Activated effector memory CD4-positive, alpha-beta T cell treated with anti-CD3 and anti-CD28 coated beads, Interleukin-2, amount 50 U/mL, for 16 hours (primary cell): Measurements from ENCODE around the gene LDLRAD4.

ENCODE experiments used
- DNase-seq: peaks from one replicate; pipeline ENCODE4 v3.0.0-alpha.2; 2020

Gene LDLRAD4

GRCh38 chr18:13289481-13290205, 71.1 kb downstream of the LDLRAD4 start:
- DNase-seq, result no peak

- peak; percentile 70 for DNase-seq
Observed at GRCh38 chr18:13290856-13291271, 72.3 kb downstream of the LDLRAD4 start.

GRCh38 chr18:13291299-13291698, 72.7 kb downstream of the LDLRAD4 start:
- DNase-seq, result no peak

GRCh38 chr18:13291745-13292447, 73.3 kb downstream of the LDLRAD4 start:
- DNase-seq, result no peak

GRCh38 chr18:13292736-13293135, 74.2 kb downstream of the LDLRAD4 start:
- DNase-seq, result no peak

GRCh38 chr18:13294309-13294708, 75.7 kb downstream of the LDLRAD4 start:
- DNase-seq, result no peak

- no peak for DNase-seq
Observed at GRCh38 chr18:13295894-13296293, 77.3 kb downstream of the LDLRAD4 start.

GRCh38 chr18:13296867-13297574, 78.5 kb downstream of the LDLRAD4 start:
- no peak for DNase-seq

GRCh38 chr18:13298262-13298661, 79.7 kb downstream of the LDLRAD4 start:
- DNase-seq, result no peak

- no peak for DNase-seq
Observed at GRCh38 chr18:13300029-13300428, 81.5 kb downstream of the LDLRAD4 start.

GRCh38 chr18:13300796-13301195, 82.2 kb downstream of the LDLRAD4 start:
- DNase-seq, result no peak

- no peak for DNase-seq
Observed at GRCh38 chr18:13302040-13302439, 83.5 kb downstream of the LDLRAD4 start.

GRCh38 chr18:13302457-13303225, 84.1 kb downstream of the LDLRAD4 start:
- DNase-seq, result no peak

- DNase-seq, result no peak
Observed at GRCh38 chr18:13303756-13304364, 85.3 kb downstream of the LDLRAD4 start.

GRCh38 chr18:13305301-13305700, 86.7 kb downstream of the LDLRAD4 start:
- no peak for DNase-seq

GRCh38 chr18:13306583-13306982, 88.0 kb downstream of the LDLRAD4 start:
- DNase-seq, result no peak

GRCh38 chr18:13308369-13308768, 89.8 kb downstream of the LDLRAD4 start:
- DNase-seq, result no peak

- no peak for DNase-seq
Observed at GRCh38 chr18:13309031-13309747, 90.6 kb downstream of the LDLRAD4 start.

GRCh38 chr18:13309748-13310670, 91.4 kb downstream of the LDLRAD4 start:
- DNase-seq, result no peak

GRCh38 chr18:13311193-13311592, 92.6 kb downstream of the LDLRAD4 start:
- DNase-seq, result no peak

GRCh38 chr18:13312515-13312914, 94.0 kb downstream of the LDLRAD4 start:
- no peak for DNase-seq
